Smooth muscle cell (in vitro differentiated cells): ENCODE results near the gene CDC5L. TPM values are rescaled to one million over a fixed set of nuclear protein-coding genes. Genes with fewer than 3 reads are reported as not detected.

Experiments
- DNase-seq: peaks from one replicate; lab custom pipeline; 2025; ENCODE audit not compliant: unreplicated experiment; lab: John Stamatoyannopoulos, UW
- H2AFZ ChIP-seq: fragments of 200-600 bp; sonication (generic); 2 replicates; pipeline ENCODE4 v1.6.0; 2016; ENCODE audit warnings: antibody characterized with exemption, low read depth, mild to moderate bottlenecking
- H3F3A ChIP-seq: fragments of 200-600 bp; sonication (generic); 2 replicates; pipeline ENCODE4 v1.6.0; 2017; ENCODE audit warnings: antibody characterized with exemption, low read depth
- H3K27ac ChIP-seq: fragments of 200-600 bp; sonication (generic); 2 replicates; pipeline ENCODE4 v1.5.1; 2016; ENCODE audit warnings: low read depth, mild to moderate bottlenecking
- H3K27me3 ChIP-seq: fragments of 200-600 bp; sonication (generic); 2 replicates; pipeline ENCODE4 v1.6.1; 2016; ENCODE audit warnings: low read depth, mild to moderate bottlenecking
- H3K36me3 ChIP-seq: fragments of 200-600 bp; sonication (generic); 2 replicates; pipeline ENCODE4 v1.5.1; 2016; ENCODE audit warnings: low read depth
- H3K4me1 ChIP-seq: fragments of 200-600 bp; sonication (generic); 2 replicates; pipeline ENCODE4 v1.5.1; 2016; ENCODE audit warnings: low read depth
- H3K4me2 ChIP-seq: fragments of 200-600 bp; sonication (generic); 2 replicates; pipeline ENCODE4 v1.6.0; 2016; ENCODE audit warnings: mild to moderate bottlenecking
- H3K4me3 ChIP-seq: fragments of 200-600 bp; sonication (generic); 2 replicates; pipeline ENCODE4 v1.5.1; 2016; ENCODE audit warnings: mild to moderate bottlenecking
- H3K79me2 ChIP-seq: fragments of 200-600 bp; sonication (generic); 2 replicates; pipeline ENCODE4 v1.6.0; 2016; ENCODE audit warnings: low read depth, mild to moderate bottlenecking
- H3K9ac ChIP-seq: fragments of 200-600 bp; sonication (generic); 2 replicates; pipeline ENCODE4 v1.6.0; 2016; ENCODE audit warnings: low read depth
- H3K9me3 ChIP-seq: fragments of 200-600 bp; sonication (generic); replicated peaks from 2 replicates; pipeline ENCODE4 v1.5.1; 2016; ENCODE audit warnings: low read depth
- H4K20me1 ChIP-seq: fragments of 200-600 bp; sonication (generic); 2 replicates; pipeline ENCODE4 v1.6.0; 2016; ENCODE audit warnings: low read depth
- CTCF ChIP-seq: fragments of 200-600 bp; sonication (generic); IDR thresholded peaks from 2 replicates; pipeline ENCODE4 v1.5.1; 2017; ENCODE audit warnings: borderline replicate concordance, mild to moderate bottlenecking, antibody characterized with exemption; ENCODE audit not compliant: insufficient read depth, poor library complexity, severe bottlenecking
- WGBS: methylation state at CpG from one replicate; pipeline ENCODE4 v1.1.7; 2016; ENCODE audit warnings: low lambda C conversion rate; 5-methylcytosine and 5-hydroxymethylcytosine counted together
- polyA plus RNA-seq: library from polyadenylated mRNA; unstranded; fragments of >200 nt; fragmentation: Nextera tagmentation; extraction: Ambion mirVana; gene quantifications from 2 replicates; pipeline ENCODE4 v1.2.1, GENCODE V29; 2016
- total RNA-seq: library from RNA; depleted of rRNA; stranded (reverse); fragments of >200 nt; gene quantifications from 2 replicates; pipeline ENCODE4 v1.2.3, GENCODE V29; 2014

The CDC5L gene
- total and polyA plus RNA-seq, 2 experiments from 2014 or later = 12.5 to 29.7 TPM

GRCh38 chr6:44411141-44411540 lies 23.6 kb downstream of the CDC5L start:
- Histone ChIP-seq H3K36me3 (peaks cover 45% of the 10 kb centered on the region), H3K27me3 (no peaks in the 10 kb centered on the region), H3K27ac (no peak overlapping the region), H3K4me3 (no peak overlapping the region), H3F3A (peaks cover 3% of the 10 kb centered on the region), H3K9me3 (no peaks in the 10 kb centered on the region), H3K9ac (no peak overlapping the region), H2AFZ (no peak overlapping the region), H4K20me1 (peaks cover 50% of the 10 kb centered on the region), H3K79me2 (peaks cover 33% of the 10 kb centered on the region), H3K4me1 (no peaks in the 10 kb centered on the region), H3K4me2 (no peak overlapping the region)
- no peak for DNase-seq
- no peak for TF ChIP-seq CTCF
- 94% methylated on average over 1 of the region's 1 CpG for WGBS

- H3K4me2 ChIP-seq = peak overlapping the region; percentile 58
- DNase-seq = no peak
- no peak overlapping the region for H3K4me3 ChIP-seq
- no peak for TF ChIP-seq CTCF
- H3K27ac ChIP-seq = peak overlapping the region; percentile 54
- H3K36me3 ChIP-seq = peaks cover 5% of the 10 kb centered on the region
- H3F3A ChIP-seq = peaks cover 3% of the 10 kb centered on the region
- H3K9ac ChIP-seq = no peak overlapping the region
- no peaks in the 10 kb centered on the region for H3K27me3 ChIP-seq
- H4K20me1 ChIP-seq = peaks cover 61% of the 10 kb centered on the region
- H2AFZ ChIP-seq = no peak overlapping the region
- no peaks in the 10 kb centered on the region for H3K9me3 ChIP-seq
- WGBS = 79% methylated on average over 2 of the region's 2 CpGs
- no peaks in the 10 kb centered on the region for H3K4me1 ChIP-seq
- H3K79me2 ChIP-seq = peaks cover 33% of the 10 kb centered on the region
These were observed 27.9 kb downstream of the CDC5L start for GRCh38 chr6:44415449-44415848.

GRCh38 chr6:44415873-44416502 lies 28.5 kb downstream of the CDC5L start:
- Histone ChIP-seq H3F3A (peaks cover 3% of the 10 kb centered on the region), H3K4me1 (no peaks in the 10 kb centered on the region), H4K20me1 (peaks cover 58% of the 10 kb centered on the region), H3K79me2 (peaks cover 31% of the 10 kb centered on the region), H3K27ac (peak overlapping the region; percentile 54), H3K4me3 (no peak overlapping the region), H3K27me3 (no peaks in the 10 kb centered on the region), H3K36me3 (peaks cover 4% of the 10 kb centered on the region), H3K9me3 (no peaks in the 10 kb centered on the region), H2AFZ (no peak overlapping the region), H3K9ac (no peak overlapping the region), H3K4me2 (peak overlapping the region; percentile 58)
- TF ChIP-seq CTCF = no peak
- no peak for DNase-seq
- 88% methylated on average over 1 of the region's 1 CpG for WGBS

GRCh38 chr6:44422531-44422930 lies 35.0 kb downstream of the CDC5L start:
- TF ChIP-seq CTCF = no peak
- no peaks in the 10 kb centered on the region for H3K27me3 ChIP-seq
- no peaks in the 10 kb centered on the region for H3K9me3 ChIP-seq
- no peaks in the 10 kb centered on the region for H3F3A ChIP-seq
- no peaks in the 10 kb centered on the region for H3K4me1 ChIP-seq
- peaks cover 8% of the 10 kb centered on the region for H4K20me1 ChIP-seq
- no peak overlapping the region for H3K4me2 ChIP-seq
- no peak for DNase-seq
- H3K9ac ChIP-seq = no peak overlapping the region
- no peak overlapping the region for H2AFZ ChIP-seq
- peaks cover 25% of the 10 kb centered on the region for H3K36me3 ChIP-seq
- no peak overlapping the region for H3K4me3 ChIP-seq
- WGBS = 87% methylated on average over 5 of the region's 5 CpGs
- no peak overlapping the region for H3K27ac ChIP-seq
- H3K79me2 ChIP-seq = peaks cover 10% of the 10 kb centered on the region
